WERI-Rb-1 (cell line): ENCODE data around the gene IAPP.
"Not testable (repeated sequence)": the region's sequence is repeated elsewhere in the genome, so short reads cannot be mapped to it uniquely, and the experiment has no call there.

Source experiments
- DNase-seq: peaks from one replicate; pipeline ENCODE4 v3.0.0-alpha.2; 2020
- H3K27ac ChIP-seq: fragments of 250-450 bp; sonication (Bioruptor Pico); 2 replicates; pipeline ENCODE4 v1.5.1; 2020; ENCODE audit warnings: mild to moderate bottlenecking, moderate library complexity
- H3K27me3 ChIP-seq: fragments of 250-450 bp; sonication (Bioruptor Pico); 2 replicates; pipeline ENCODE4 v1.5.1; 2021; ENCODE audit warnings: mild to moderate bottlenecking, low read depth, moderate library complexity; ENCODE audit not compliant: insufficient read depth, severe bottlenecking
- H3K36me3 ChIP-seq: fragments of 250-450 bp; sonication (Bioruptor Pico); 2 replicates; pipeline ENCODE4 v1.5.1; 2020; ENCODE audit warnings: mild to moderate bottlenecking, moderate library complexity
- H3K4me3 ChIP-seq: 2 replicates; pipeline ENCODE4 v1.5.1; 2011; ENCODE audit warnings: low read depth, mild to moderate bottlenecking, control low read depth, low read length
- H3K9me3 ChIP-seq: fragments of 250-450 bp; sonication (Bioruptor Pico); 2 replicates; pipeline ENCODE4 v1.5.1; 2021; ENCODE audit warnings: mild to moderate bottlenecking, moderate library complexity; ENCODE audit not compliant: severe bottlenecking
- TF ChIP-seq, protein P1 (sequence below): IDR thresholded peaks from 2 replicates; pipeline ENCODE4 v1.5.1; 2011; ENCODE audit warnings: low read depth, mild to moderate bottlenecking, control low read depth, inconsistent platforms, low read length

The IAPP gene

DNA sequence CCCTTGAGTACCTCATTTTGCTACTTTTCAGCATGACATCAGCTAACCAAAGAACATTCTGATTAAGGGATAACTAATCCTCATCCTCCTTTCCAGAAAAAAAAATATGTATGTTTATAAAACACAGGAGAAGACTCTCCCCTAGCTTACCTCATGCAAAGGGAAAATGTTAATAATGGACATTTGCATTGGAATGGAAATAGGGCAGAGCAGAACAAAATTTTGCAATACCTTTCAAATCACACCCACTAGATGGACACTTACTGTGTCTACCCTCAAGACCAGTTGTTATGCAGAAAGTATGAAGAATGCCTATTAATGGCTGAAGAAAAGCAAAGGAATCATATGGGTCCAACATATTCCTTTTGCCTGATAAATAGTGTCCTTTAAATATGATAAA is 29.1 kb upstream of the IAPP start:
- no peaks in the 10 kb centered on the region for H3K36me3 ChIP-seq
- no peak overlapping the region for H3K4me3 ChIP-seq
- TF ChIP-seq, protein P1, sequence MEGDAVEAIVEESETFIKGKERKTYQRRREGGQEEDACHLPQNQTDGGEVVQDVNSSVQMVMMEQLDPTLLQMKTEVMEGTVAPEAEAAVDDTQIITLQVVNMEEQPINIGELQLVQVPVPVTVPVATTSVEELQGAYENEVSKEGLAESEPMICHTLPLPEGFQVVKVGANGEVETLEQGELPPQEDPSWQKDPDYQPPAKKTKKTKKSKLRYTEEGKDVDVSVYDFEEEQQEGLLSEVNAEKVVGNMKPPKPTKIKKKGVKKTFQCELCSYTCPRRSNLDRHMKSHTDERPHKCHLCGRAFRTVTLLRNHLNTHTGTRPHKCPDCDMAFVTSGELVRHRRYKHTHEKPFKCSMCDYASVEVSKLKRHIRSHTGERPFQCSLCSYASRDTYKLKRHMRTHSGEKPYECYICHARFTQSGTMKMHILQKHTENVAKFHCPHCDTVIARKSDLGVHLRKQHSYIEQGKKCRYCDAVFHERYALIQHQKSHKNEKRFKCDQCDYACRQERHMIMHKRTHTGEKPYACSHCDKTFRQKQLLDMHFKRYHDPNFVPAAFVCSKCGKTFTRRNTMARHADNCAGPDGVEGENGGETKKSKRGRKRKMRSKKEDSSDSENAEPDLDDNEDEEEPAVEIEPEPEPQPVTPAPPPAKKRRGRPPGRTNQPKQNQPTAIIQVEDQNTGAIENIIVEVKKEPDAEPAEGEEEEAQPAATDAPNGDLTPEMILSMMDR: no peak
- no peaks in the 10 kb centered on the region for H3K27me3 ChIP-seq
- H3K27ac ChIP-seq: no peak overlapping the region
- H3K9me3 ChIP-seq: no peaks in the 10 kb centered on the region
- DNase-seq: no peak

DNA sequence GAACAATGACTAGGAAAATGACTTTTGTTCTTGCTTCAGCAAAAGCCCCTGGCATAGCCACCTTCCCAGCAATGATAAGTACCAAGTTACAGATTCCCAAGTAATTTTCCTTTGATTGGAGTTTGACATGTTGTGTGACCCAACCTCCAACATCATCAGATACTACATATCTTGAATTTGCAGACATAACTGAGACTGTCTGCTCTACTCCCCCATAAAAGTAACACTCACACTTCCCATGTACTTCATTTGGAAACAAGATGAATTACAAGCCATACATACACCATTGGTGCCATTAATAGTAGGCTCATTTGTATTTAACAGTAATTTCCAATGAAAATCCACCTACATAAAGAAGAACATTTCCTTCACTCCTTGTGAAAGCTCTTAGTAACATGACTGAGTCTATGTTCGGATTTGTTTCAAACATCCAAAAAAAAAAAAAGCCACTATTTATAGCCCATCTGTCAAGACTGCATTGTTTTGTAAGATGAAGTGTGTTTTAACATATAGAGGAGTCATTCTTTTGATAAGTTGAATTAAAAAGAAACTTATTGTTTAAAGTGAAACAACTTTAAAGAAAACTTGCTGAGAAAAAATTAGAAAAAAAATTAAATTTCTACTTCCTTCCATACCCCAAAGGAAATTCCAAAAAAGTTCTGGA is 26.0 kb upstream of the IAPP start:
- H3K27me3 ChIP-seq: no peaks in the 10 kb centered on the region
- DNase-seq: no peak
- no peaks in the 10 kb centered on the region for H3K9me3 ChIP-seq
- no peaks in the 10 kb centered on the region for H3K36me3 ChIP-seq
- H3K27ac ChIP-seq: no peak overlapping the region
- no peak overlapping the region for H3K4me3 ChIP-seq
- TF ChIP-seq, protein P1: no peak

DNA sequence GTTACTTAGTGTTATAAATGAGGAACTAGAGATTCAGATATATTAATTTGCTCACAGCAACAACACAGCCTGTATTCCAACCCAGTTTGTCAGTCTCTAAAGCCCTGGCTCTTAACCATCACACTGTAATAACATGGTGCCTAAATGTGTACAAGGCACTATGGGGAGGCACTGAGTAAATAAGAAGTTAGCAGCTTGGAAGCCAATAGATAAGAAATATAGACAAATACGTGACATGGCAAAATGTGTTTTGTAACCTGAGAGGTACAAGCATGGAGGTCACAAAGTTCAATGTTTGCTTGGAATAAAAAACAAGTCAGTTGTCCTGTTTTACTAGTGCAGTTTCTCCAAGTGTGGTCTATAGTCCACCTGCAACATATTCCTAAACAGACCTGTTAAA is 21.7 kb upstream of the IAPP start:
- TF ChIP-seq, protein P1: no peak
- Histone ChIP-seq H3K27me3 (no peaks in the 10 kb centered on the region), H3K36me3 (no peaks in the 10 kb centered on the region), H3K27ac (no peak overlapping the region), H3K9me3 (no peaks in the 10 kb centered on the region), H3K4me3 (no peak overlapping the region)
- DNase-seq: no peak

DNA sequence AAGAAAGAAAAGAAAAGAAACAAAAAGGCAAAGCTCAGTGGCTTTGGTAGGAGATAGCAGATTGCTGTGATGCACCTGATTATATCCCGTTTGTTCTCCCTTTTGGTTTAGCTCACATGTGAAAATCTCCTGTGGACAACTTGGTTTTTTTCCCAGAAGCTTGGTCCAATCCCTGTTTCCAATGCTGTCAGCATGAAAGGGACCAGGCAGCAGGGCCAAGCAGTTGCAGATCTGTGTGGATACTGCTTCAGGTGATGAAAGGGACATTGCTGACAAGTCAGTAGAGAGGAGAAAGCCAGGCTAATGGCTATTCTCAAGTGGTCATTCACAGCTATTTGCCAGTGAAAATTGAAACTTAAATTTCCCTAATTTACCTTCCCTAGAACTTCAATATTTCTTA is 19.2 kb upstream of the IAPP start:
- TF ChIP-seq, protein P1: no peak
- no peak for DNase-seq
- no peaks in the 10 kb centered on the region for H3K36me3 ChIP-seq
- no peak overlapping the region for H3K27ac ChIP-seq
- no peaks in the 10 kb centered on the region for H3K9me3 ChIP-seq
- no peaks in the 10 kb centered on the region for H3K27me3 ChIP-seq
- no peak overlapping the region for H3K4me3 ChIP-seq

DNA sequence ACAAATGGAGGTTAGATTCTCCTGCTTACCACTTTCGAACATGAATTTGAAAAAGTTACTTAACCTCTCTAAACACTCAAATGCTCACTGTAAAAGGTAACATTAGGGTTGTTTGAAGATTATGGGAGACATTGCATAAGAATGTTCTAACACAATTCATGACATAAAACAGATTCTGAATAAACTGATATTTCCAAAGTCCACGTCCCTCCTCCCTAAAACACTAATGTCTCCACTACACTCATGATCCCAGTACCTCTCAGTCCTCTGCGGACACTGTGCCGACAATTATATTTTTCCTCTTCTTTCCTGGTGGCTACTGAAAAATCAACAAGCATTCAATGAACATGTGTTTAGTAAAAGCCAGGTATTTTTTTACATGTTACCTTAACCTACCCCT is 18.8 kb upstream of the IAPP start:
- no peaks in the 10 kb centered on the region for H3K27me3 ChIP-seq
- no peak overlapping the region for H3K4me3 ChIP-seq
- no peaks in the 10 kb centered on the region for H3K36me3 ChIP-seq
- no peak for DNase-seq
- TF ChIP-seq, protein P1: no peak
- H3K27ac ChIP-seq: no peak overlapping the region
- H3K9me3 ChIP-seq: no peaks in the 10 kb centered on the region

DNA sequence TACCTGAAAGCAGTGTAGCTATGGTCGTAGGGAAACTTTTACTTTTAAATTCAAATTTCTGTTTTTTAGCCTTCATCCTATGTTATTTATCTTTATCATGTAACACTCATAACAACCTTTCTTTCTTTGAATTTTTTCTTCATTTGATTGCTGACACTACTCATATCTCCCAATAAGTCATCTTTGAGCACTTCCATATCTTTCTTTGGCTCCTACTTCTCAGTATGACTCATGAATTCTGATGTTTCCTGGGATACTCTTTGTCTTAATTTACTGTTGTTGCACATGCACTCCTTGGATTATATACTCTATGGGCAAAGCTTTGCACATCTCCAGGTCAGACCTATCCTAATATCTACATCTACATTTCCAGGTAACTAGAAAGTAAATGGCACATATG is 18.1 kb upstream of the IAPP start:
- Histone ChIP-seq H3K9me3 (no peaks in the 10 kb centered on the region), H3K27me3 (no peaks in the 10 kb centered on the region), H3K4me3 (no peak overlapping the region), H3K36me3 (no peaks in the 10 kb centered on the region), H3K27ac (no peak overlapping the region)
- TF ChIP-seq, protein P1: no peak
- no peak for DNase-seq

DNA sequence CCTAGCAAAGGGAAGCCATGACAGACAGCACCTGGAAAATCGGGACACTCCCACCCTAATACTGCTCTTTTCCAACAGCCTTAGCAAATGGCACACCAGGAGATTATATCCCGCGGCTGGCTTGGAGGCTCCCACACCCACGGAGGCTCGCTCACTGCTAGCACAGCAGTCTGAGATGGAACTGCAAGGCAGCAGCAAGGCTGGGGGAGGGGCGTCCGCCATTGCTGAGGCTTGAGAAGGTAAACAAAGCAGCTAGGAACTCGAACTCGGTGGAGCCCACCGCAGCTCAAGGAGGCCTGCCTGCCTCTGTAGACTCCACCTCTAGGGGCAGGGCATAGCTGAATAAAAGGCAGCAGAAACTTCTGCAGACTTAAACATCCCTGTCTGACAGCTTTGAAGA is 12.1 kb upstream of the IAPP start:
- not testable (repeated sequence) for H3K4me3 ChIP-seq, H3K36me3 ChIP-seq, DNase-seq, H3K27ac ChIP-seq, H3K27me3 ChIP-seq, H3K9me3 ChIP-seq
